ENCODE data around the gene TLR1. TPM values are rescaled to one million over a fixed set of nuclear protein-coding genes. Genes with fewer than 3 reads are reported as not detected.
"Not testable (repeated sequence)": the region's sequence is repeated elsewhere in the genome, so short reads cannot be mapped to it uniquely, and the experiment has no call there.

TLR1 gene
- total RNA-seq, 4 donors from 2014 or later = 15.7 to 29.7 (median 22.8) TPM

DNA sequence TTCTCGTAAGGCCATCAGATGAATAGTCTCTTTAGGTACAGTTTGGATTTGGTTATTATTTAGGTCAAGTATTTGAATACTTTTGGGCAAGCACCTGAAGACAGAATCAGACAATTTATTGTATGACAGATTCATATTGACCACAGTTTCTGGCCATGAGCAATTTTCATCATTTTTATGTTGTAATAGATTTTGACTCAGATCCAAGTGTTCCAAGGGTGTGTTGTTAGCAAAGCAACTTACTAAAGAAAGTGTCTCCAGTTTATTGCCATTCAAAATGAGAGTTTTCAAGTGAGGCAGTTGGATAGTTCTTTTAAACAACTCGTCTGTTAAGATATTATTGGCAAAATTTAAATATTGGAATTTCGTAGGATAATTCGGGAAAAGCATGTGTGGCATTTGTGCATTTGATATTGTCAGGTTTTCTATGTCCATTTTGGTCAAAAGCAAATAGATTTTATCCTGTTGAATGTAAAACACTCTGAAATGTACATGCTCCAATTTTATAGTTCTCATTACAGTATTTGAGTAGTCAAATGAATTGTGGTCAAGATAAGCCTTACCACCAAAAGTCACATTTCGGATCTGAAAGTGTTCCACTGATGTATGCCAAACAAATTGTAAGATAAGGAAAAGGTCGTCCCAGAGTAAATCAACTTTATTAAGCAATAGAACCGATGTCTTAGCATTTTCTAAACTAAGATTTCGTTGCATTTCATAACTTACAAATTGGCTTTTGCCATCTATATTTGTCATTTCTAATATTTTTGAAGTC, 30.2 kb downstream of the TLR1 start:
- 87 to 88% methylated on average over 8 of the region's 8 CpGs for WGBS, 2 donors
- Histone ChIP-seq H3K36me3 (no peaks in the 10 kb centered on the region), H3K4me3 (no peak overlapping the region), H3K27me3 (no peaks in the 10 kb centered on the region), H3K9me3 (no peaks in the 10 kb centered on the region), H3K4me1 (peaks cover 0 to 9% (median 1%) of the 10 kb centered on the region in 4 donors), H3K27ac (no peak overlapping the region)
- no peak for DNase-seq (ENCODE audit: low spot score in 2 of 2)
- TF ChIP-seq EP300 (IDR thresholded peaks at IDR 0.05) (no peak), POLR2A (IDR thresholded peaks at IDR 0.05) (no peak)
- TF ChIP-seq, protein P1, sequence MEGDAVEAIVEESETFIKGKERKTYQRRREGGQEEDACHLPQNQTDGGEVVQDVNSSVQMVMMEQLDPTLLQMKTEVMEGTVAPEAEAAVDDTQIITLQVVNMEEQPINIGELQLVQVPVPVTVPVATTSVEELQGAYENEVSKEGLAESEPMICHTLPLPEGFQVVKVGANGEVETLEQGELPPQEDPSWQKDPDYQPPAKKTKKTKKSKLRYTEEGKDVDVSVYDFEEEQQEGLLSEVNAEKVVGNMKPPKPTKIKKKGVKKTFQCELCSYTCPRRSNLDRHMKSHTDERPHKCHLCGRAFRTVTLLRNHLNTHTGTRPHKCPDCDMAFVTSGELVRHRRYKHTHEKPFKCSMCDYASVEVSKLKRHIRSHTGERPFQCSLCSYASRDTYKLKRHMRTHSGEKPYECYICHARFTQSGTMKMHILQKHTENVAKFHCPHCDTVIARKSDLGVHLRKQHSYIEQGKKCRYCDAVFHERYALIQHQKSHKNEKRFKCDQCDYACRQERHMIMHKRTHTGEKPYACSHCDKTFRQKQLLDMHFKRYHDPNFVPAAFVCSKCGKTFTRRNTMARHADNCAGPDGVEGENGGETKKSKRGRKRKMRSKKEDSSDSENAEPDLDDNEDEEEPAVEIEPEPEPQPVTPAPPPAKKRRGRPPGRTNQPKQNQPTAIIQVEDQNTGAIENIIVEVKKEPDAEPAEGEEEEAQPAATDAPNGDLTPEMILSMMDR (IDR thresholded peaks at IDR 0.05) = no peak

DNA sequence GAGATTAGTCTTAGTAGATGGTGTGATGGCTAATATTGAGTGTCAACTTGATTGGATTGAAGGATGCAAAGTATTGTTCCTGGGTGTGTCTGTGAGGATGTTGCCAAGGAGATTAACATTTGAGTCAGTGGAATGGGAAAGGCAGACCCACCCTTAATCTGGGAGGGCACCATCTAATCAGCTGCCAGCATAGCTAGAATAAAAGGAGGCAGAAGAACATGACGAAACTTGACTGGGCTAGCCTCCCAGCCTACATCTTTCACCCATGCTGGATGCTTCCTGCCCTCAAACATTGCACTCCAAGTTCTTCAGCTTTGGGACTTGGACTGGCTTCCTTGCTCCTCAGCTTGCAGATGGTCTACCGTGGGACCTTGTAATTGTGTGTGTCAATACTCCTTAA, 34.3 kb downstream of the TLR1 start:
- not testable (repeated sequence) for H3K9me3 ChIP-seq; H3K27ac ChIP-seq; H3K4me3 ChIP-seq; H3K27me3 ChIP-seq; H3K36me3 ChIP-seq; DNase-seq (ENCODE audit: low spot score in 2 of 2)
- H3K4me1 ChIP-seq = peaks cover 0 to 31% (median 2%) of the 10 kb centered on the region in 4 donors
- 92 to 93% methylated on average over 2 of the region's 2 CpGs for WGBS, 2 donors

DNA sequence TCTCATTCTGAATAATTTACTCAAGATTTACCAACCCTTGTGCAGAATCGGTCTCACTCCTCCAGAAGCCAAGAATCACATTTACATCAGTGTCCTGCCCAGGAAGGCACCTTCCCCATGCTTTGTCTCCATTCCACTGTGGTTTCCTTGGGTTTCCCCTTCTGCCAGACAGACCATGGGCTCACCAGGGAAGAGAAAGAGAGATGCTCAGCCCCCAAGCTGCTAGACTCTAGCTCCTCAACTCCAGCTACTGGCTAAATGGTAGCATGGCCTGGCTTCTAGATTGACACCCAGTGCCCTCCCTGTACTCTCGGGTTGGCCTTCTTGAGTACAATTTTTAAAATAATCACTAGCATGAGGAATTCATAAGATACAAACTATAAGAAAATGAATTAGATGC, 34.7 kb downstream of the TLR1 start:
- Histone ChIP-seq H3K4me3 (no peak overlapping the region), H3K9me3 (no peaks in the 10 kb centered on the region), H3K27me3 (no peaks in the 10 kb centered on the region), H3K36me3 (no peaks in the 10 kb centered on the region), H3K4me1 (peaks cover 0 to 31% (median 2%) of the 10 kb centered on the region in 4 donors), H3K27ac (peak overlapping the region in 2 of 4 donors; percentile 63 to 68)
- DNase-seq (ENCODE audit: low spot score in 2 of 2) = no peak
- WGBS, 2 donors = 84 to 85% methylated on average over 2 of the region's 2 CpGs
- TF ChIP-seq, protein P1 (IDR thresholded peaks at IDR 0.05) = no peak
- no peak for TF ChIP-seq EP300 (IDR thresholded peaks at IDR 0.05)
- TF ChIP-seq POLR2A (IDR thresholded peaks at IDR 0.05) = no peak

DNA sequence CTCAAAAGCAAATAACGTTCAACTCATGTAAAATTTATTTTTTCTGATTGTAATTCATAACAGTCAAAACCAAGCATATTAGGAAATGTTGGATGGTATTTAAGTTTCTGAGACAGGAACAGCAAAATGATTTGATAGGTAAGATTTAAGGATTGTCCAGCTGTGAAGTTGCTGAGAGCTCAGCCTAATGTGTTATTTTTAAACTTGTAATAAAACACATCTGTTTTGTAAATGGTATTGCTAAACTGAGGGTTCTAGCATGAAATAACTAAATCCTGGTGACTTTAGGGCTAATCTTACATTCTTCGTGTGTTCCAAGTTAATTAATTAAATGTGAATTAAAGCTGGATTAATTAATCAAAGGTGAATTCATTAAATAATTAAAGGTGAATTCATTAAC, 35.1 kb downstream of the TLR1 start:
- H3K9me3 ChIP-seq = no peaks in the 10 kb centered on the region
- H3K27ac ChIP-seq = peak overlapping the region in 3 of 4 donors; percentile 5 to 68 (median 63)
- H3K4me3 ChIP-seq = no peak overlapping the region
- no peak for DNase-seq (ENCODE audit: low spot score in 2 of 2)
- no peak for TF ChIP-seq POLR2A (IDR thresholded peaks at IDR 0.05)
- no peak for TF ChIP-seq EP300 (IDR thresholded peaks at IDR 0.05)
- TF ChIP-seq, protein P1 (IDR thresholded peaks at IDR 0.05) = no peak
- 29 to 48% methylated on average over 2 of the region's 2 CpGs for WGBS, 2 donors
- H3K36me3 ChIP-seq = no peaks in the 10 kb centered on the region
- no peaks in the 10 kb centered on the region for H3K27me3 ChIP-seq
- peaks cover 0 to 31% (median 2%) of the 10 kb centered on the region in 4 donors for H3K4me1 ChIP-seq

DNA sequence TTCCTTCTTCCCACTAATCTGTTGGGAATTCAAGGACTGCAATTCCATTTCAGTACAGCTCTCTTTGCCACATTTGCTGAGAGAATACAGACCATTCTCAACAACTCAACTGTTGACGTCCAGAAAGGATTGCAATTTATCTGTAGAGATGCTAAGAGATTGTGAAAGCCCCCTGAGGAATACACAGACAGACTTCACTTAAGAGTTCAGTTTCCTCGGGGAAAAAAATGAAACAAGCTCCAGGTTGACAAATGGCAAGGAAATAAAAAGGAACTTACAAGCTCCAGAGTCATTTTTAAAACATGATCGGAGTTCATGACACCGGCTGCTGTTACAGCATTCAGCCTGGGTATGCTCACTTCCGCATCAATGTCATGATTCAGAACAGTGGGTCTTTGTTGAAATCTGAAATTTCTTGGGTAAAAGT, 35.6 kb downstream of the TLR1 start:
- Histone ChIP-seq H3K4me1 (peaks cover 0 to 31% (median 2%) of the 10 kb centered on the region in 4 donors), H3K27ac (peak overlapping the region in 3 of 4 donors; percentile 5 to 68 (median 63)), H3K36me3 (no peaks in the 10 kb centered on the region), H3K27me3 (no peaks in the 10 kb centered on the region), H3K4me3 (no peak overlapping the region), H3K9me3 (no peaks in the 10 kb centered on the region)
- WGBS, 2 donors = 21 to 29% methylated on average over 5 of the region's 5 CpGs
- TF ChIP-seq EP300 (IDR thresholded peaks at IDR 0.05) (peak in 1 of 2 donors; percentile 16), POLR2A (IDR thresholded peaks at IDR 0.05) (no peak)
- no peak for DNase-seq (ENCODE audit: low spot score in 2 of 2)

DNA sequence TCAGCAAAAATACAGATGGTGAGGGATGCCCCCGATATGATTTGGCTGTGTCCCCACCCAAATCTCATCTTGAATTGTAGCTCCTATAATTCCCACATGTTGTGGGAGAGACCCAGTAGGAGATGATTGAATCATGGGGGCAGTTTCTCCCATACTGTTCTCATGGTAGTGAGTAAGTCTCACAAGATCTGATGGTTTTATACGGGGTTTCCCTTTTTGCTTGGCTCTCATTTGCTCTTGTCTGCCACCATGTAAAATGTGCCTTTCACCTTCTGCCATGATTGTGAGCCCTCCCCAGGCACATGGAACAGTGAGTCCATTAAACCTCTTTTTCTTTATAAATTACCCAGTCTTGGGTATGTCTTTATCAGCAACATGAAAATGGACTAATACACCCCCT, 37.7 kb downstream of the TLR1 start:
- WGBS, 2 donors = 91% methylated on average over 2 of the region's 2 CpGs
- not testable (repeated sequence) for DNase-seq (ENCODE audit: low spot score in 2 of 2); H3K27ac ChIP-seq

More for the DNA sequence above, 37.7 kb downstream of the TLR1 start:
- H3K9me3 ChIP-seq, H3K36me3 ChIP-seq, H3K27me3 ChIP-seq, H3K4me3 ChIP-seq: not testable (repeated sequence)
- peaks cover 0 to 31% (median 2%) of the 10 kb centered on the region in 4 donors for H3K4me1 ChIP-seq

Data from tibial nerve (tissue), 4 donors.